ENCODE data around the gene OSBPL5. TPM values are rescaled to one million over a fixed set of nuclear protein-coding genes. Genes with fewer than 3 reads are reported as not detected.

Gene OSBPL5
- total and polyA plus RNA-seq, 9 of the 15 experiments (the other 6 are each of a cell fraction or from before 2014, with no cell fraction given), result 0.06 to 14.8 (median 3.2) TPM

DNA sequence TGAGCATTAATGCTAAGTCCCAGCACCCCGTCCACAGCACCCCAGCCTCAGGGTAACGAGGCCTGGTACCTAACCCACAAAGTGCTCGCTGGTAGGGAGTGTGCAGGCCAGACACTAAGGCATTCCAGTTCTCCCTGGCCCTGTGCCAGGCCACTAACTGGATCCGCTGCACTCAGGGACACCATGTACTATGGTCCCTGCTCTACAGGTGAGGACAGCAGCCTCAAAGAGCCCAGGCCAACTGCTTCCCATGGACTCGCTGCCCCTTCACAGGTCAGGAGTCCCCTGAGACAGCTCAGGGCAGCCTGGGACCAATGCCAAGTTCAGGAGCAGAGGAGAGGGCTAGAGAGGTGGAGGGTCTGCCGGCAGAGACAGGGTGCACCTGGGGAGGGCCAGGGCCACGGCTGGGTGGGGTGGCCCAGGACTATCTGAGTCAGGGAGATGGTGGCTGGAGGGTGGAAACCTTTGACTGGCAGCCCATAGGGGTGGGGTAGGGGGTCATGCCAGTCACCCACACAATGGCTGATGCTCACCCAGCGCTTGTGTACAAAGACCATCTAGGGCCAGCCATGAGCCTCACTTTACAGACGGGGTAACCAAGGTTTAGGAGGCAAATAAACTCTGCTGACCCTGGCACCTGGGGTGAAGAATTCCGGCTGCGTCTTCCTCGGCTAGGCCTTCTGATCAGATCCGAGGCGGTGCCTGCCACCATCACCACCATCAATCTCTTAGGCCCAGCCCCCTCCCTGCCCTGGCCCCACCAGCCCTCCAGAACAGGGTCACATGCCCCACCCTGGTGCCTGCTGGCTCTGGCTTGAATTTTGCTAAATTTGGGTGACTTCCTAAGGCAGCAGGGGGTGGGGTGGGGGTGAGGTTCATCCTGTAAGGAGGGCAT lies 5.6 kb downstream of the OSBPL5 start:
- ChIA-PET CTCF (ENCODE audit: low intra/inter-chr PET ratio) (no interaction called here), POLR2A (interaction anchor here (1.1 kb wide), 1 partner anchor 9 kb away, joined by 4 read pairs; no protein-coding TSS in a partner anchor)
- no peak for FAIRE-seq

More for the DNA sequence above, 5.6 kb downstream of the OSBPL5 start:
- no TSS peak for BruUV-seq (replicated peaks)
- H3K27ac ChIP-seq (ENCODE audit: extremely low read depth, low read depth, low read length), result no peak overlapping the region
- H3K79me2 ChIP-seq (ENCODE audit: control insufficient read depth, insufficient read depth, low read length), result peaks cover 36% of the 10 kb centered on the region
- DNase-seq (ENCODE audit: extremely low read depth in 1 of 4, low spot score in 3 of 4) (no peak), ATAC-seq (no peak)
- H3K4me2 ChIP-seq (ENCODE audit: insufficient read depth, low read length), result no peak overlapping the region
- WGBS (ENCODE audit: insufficient coverage, low coverage, missing lambda C conversion rate), result 78% methylated on average over 14 of the region's 14 CpGs
- H3K9ac ChIP-seq (ENCODE audit: insufficient read depth in 1 of 2, low read depth in 2 of 2, low read length in 2 of 2), result 0 out of 4 replicates have a peak overlapping the region, but pooled peaks of 1 of the 2 experiments have one; percentile 14
- H3K4me1 ChIP-seq (replicated peaks in 1 of 2; ENCODE audit: control insufficient read depth in 2 of 2, insufficient read depth in 2 of 2, low read length in 2 of 2), result peaks cover 18 to 76% of the 10 kb centered on the region in 2 experiments; a peak in 4 of 5 replicates
- H2AFZ ChIP-seq (ENCODE audit: low read depth, low read length), result no peak overlapping the region
- H3K9me1 ChIP-seq (ENCODE audit: control insufficient read depth, insufficient read depth, low read length), result peaks cover 10% of the 10 kb centered on the region
- H3K9me3 ChIP-seq (replicated peaks; ENCODE audit: control insufficient read depth, insufficient read depth, low read depth, low read length), result no peaks in the 10 kb centered on the region
- no peak overlapping the region for H3K4me3 ChIP-seq
- no peaks in the 10 kb centered on the region for H3K36me3 ChIP-seq (ENCODE audit: control insufficient read depth, insufficient read depth, low read length)
- peaks cover 33% of the 10 kb centered on the region for H4K20me1 ChIP-seq (replicated peaks; ENCODE audit: control insufficient read depth, insufficient read depth, low read length)
- no peaks in the 10 kb centered on the region for H3K27me3 ChIP-seq (ENCODE audit: control insufficient read depth in 2 of 2, insufficient read depth in 2 of 2, low read length in 2 of 2)
- in situ Hi-C loops (cut with MboI) (no loop called here), intact Hi-C loops (cut with micrococcal nuclease) (loop anchor here (10.0 kb wide), 1 partner anchor 45 kb away; no protein-coding TSS in a partner anchor)
- TF ChIP-seq, protein P1, sequence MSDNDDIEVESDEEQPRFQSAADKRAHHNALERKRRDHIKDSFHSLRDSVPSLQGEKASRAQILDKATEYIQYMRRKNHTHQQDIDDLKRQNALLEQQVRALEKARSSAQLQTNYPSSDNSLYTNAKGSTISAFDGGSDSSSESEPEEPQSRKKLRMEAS (CRISPR knock-in tag; IDR thresholded peaks at IDR 0.05), result 0 out of 2 replicates have a peak, but pooled peaks have one; percentile 20
- TF ChIP-seq RBM25 (IDR thresholded peaks at IDR 0.05; ENCODE audit: low read depth, low read length, severe bottlenecking), result no peak
- TF ChIP-seq, protein P2, sequence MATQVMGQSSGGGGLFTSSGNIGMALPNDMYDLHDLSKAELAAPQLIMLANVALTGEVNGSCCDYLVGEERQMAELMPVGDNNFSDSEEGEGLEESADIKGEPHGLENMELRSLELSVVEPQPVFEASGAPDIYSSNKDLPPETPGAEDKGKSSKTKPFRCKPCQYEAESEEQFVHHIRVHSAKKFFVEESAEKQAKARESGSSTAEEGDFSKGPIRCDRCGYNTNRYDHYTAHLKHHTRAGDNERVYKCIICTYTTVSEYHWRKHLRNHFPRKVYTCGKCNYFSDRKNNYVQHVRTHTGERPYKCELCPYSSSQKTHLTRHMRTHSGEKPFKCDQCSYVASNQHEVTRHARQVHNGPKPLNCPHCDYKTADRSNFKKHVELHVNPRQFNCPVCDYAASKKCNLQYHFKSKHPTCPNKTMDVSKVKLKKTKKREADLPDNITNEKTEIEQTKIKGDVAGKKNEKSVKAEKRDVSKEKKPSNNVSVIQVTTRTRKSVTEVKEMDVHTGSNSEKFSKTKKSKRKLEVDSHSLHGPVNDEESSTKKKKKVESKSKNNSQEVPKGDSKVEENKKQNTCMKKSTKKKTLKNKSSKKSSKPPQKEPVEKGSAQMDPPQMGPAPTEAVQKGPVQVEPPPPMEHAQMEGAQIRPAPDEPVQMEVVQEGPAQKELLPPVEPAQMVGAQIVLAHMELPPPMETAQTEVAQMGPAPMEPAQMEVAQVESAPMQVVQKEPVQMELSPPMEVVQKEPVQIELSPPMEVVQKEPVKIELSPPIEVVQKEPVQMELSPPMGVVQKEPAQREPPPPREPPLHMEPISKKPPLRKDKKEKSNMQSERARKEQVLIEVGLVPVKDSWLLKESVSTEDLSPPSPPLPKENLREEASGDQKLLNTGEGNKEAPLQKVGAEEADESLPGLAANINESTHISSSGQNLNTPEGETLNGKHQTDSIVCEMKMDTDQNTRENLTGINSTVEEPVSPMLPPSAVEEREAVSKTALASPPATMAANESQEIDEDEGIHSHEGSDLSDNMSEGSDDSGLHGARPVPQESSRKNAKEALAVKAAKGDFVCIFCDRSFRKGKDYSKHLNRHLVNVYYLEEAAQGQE (IDR thresholded peaks at IDR 0.05; ENCODE audit: borderline replicate concordance), result no peak
- TF ChIP-seq, protein P2 (CRISPR knock-in tag; IDR thresholded peaks at IDR 0.05; ENCODE audit: low read depth), result no peak
- peak; percentile 84 for TF ChIP-seq NFIC (IDR thresholded peaks at IDR 0.05)
- TF ChIP-seq, protein P3, sequence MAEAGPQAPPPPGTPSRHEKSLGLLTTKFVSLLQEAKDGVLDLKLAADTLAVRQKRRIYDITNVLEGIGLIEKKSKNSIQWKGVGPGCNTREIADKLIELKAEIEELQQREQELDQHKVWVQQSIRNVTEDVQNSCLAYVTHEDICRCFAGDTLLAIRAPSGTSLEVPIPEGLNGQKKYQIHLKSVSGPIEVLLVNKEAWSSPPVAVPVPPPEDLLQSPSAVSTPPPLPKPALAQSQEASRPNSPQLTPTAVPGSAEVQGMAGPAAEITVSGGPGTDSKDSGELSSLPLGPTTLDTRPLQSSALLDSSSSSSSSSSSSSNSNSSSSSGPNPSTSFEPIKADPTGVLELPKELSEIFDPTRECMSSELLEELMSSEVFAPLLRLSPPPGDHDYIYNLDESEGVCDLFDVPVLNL (CRISPR knock-in tag; IDR thresholded peaks at IDR 0.05; ENCODE audit: low read depth), result no peak
- no peak for TF ChIP-seq RBM17 (IDR thresholded peaks at IDR 0.05; ENCODE audit: borderline replicate concordance, low read depth, low read length)
- no peak for TF ChIP-seq GTF2A2 (tag; IDR thresholded peaks at IDR 0.05)
- TF ChIP-seq ZNF274 (IDR thresholded peaks at IDR 0.05; ENCODE audit: borderline replicate concordance, low read depth, low read length), result no peak
